BJ (cell line): Measurements from ENCODE around the gene MED16. TPM values are rescaled to one million over a fixed set of nuclear protein-coding genes. Genes with fewer than 3 reads are reported as not detected.
A peak's percentile ranks its signal among the peaks of the same experiment; 100 is the strongest.

ENCODE experiments used
- CTCF ChIA-PET: fragments of 350-600 bp; formaldehyde crosslinking; extraction: SDS; loops from one replicate; lab custom pipeline; 2021; ENCODE audit warnings: antibody characterized with exemption, inconsistent platforms; lab: Yijun Ruan, JAX
- POLR2A ChIA-PET: fragments of 300-600 bp; sonication (Branson Sonifier 250); formaldehyde crosslinking; extraction: SDS; loops from one replicate; lab custom pipeline; 2021; ENCODE audit warnings: antibody characterized with exemption; lab: Charles Lee
- DNase-seq: peaks from one replicate; pipeline ENCODE4 v3.0.0-alpha.2; 2011; ENCODE audit warnings: low read depth
- H3K27me3 ChIP-seq: 2 replicates; pipeline ENCODE4 v1.6.0; 2011; ENCODE audit warnings: low read length; ENCODE audit not compliant: control insufficient read depth, insufficient read depth
- H3K36me3 ChIP-seq: 2 replicates; pipeline ENCODE4 v1.5.1; 2011; ENCODE audit warnings: low read length; ENCODE audit not compliant: control insufficient read depth, insufficient read depth
- H3K4me3 ChIP-seq: 2 replicates; pipeline ENCODE4 v1.5.1; 2011; ENCODE audit warnings: low read depth, mild to moderate bottlenecking, control low read depth, low read length
- CTCF ChIP-seq: IDR thresholded peaks from 2 replicates; pipeline ENCODE4 v1.5.1; 2011; ENCODE audit warnings: low read depth, mild to moderate bottlenecking, control low read depth, inconsistent platforms, low read length, moderate library complexity; ENCODE audit not compliant: insufficient read depth
- polyA plus RNA-seq: library from polyadenylated mRNA; depleted of rRNA; stranded (reverse); fragments of >200 nt; gene quantifications from 2 replicates; pipeline ENCODE4 v1.2.3, GENCODE V29; 2011

Gene MED16
- polyA plus RNA-seq, 1 experiment: 39.8 TPM

- no peak for DNase-seq
- no peak for TF ChIP-seq CTCF
- H3K36me3 ChIP-seq: peaks cover 23% of the 10 kb centered on the region
- ChIA-PET POLR2A (no interaction called here), CTCF (no interaction called here)
- H3K4me3 ChIP-seq: no peak overlapping the region
- H3K27me3 ChIP-seq: no peaks in the 10 kb centered on the region
Observed at GRCh38 chr19:890831-891230, 2.2 kb downstream of the MED16 start.

- DNase-seq: no peak
- ChIA-PET POLR2A (no interaction called here), CTCF (no interaction called here)
- H3K36me3 ChIP-seq: peaks cover 30% of the 10 kb centered on the region
- no peaks in the 10 kb centered on the region for H3K27me3 ChIP-seq
- no peak for TF ChIP-seq CTCF
- no peak overlapping the region for H3K4me3 ChIP-seq
Observed at GRCh38 chr19:889662-890295, 3.2 kb downstream of the MED16 start.

GRCh38 chr19:888581-889385 lies 4.2 kb downstream of the MED16 start:
- no peak overlapping the region for H3K4me3 ChIP-seq
- no peak for DNase-seq
- POLR2A ChIA-PET: no interaction called here
- CTCF ChIA-PET: no interaction called here
- peaks cover 36% of the 10 kb centered on the region for H3K36me3 ChIP-seq
- TF ChIP-seq CTCF: no peak
- H3K27me3 ChIP-seq: no peaks in the 10 kb centered on the region

- ChIA-PET CTCF (no interaction called here), POLR2A (no interaction called here)
- Histone ChIP-seq H3K36me3 (peaks cover 41% of the 10 kb centered on the region), H3K4me3 (no peak overlapping the region), H3K27me3 (no peaks in the 10 kb centered on the region)
- TF ChIP-seq CTCF: no peak
- no peak for DNase-seq
Observed at GRCh38 chr19:887599-887998, 5.4 kb downstream of the MED16 start.

- TF ChIP-seq CTCF: no peak
- POLR2A ChIA-PET: no interaction called here
- Histone ChIP-seq H3K4me3 (no peak overlapping the region), H3K27me3 (no peaks in the 10 kb centered on the region), H3K36me3 (peaks cover 45% of the 10 kb centered on the region)
- DNase-seq: peak; percentile 83
- CTCF ChIA-PET: no interaction called here
Observed at GRCh38 chr19:887072-887471, 5.9 kb downstream of the MED16 start.
